Measurements from ENCODE around the gene PNPLA6. TPM values are rescaled to one million over a fixed set of nuclear protein-coding genes. Genes with fewer than 3 reads are reported as not detected.
"Not testable (repeated sequence)": the region's sequence is repeated elsewhere in the genome, so short reads cannot be mapped to it uniquely, and the experiment has no call there.

The PNPLA6 gene
- total RNA-seq, 1 donor from 2014 or later = 82.0 TPM

- H3K27ac Mint-ChIP-seq (ENCODE audit: unreplicated experiment) = no peak overlapping the region
- H3K4me1 Mint-ChIP-seq (ENCODE audit: low read depth, unreplicated experiment) = no peaks in the 10 kb centered on the region
- peaks cover 14% of the 10 kb centered on the region for H3K27me3 Mint-ChIP-seq (ENCODE audit: unreplicated experiment)
- no peak for DNase-seq
- H3K36me3 Mint-ChIP-seq (ENCODE audit: unreplicated experiment) = no peaks in the 10 kb centered on the region
- H3K9me3 Mint-ChIP-seq (ENCODE audit: unreplicated experiment) = no peaks in the 10 kb centered on the region
- TF ChIP-seq CTCF (IDR thresholded peaks at IDR 0.05; ENCODE audit: partially characterized antibody, unreplicated experiment) = no peak
- no peak overlapping the region for H3K4me3 Mint-ChIP-seq (ENCODE audit: unreplicated experiment)
Measured at GRCh38 chr19:7575434-7576040, 40.0 kb downstream of the PNPLA6 start.

GRCh38 chr19:7577422-7577821 lies 41.9 kb downstream of the PNPLA6 start:
- H3K27me3 Mint-ChIP-seq (ENCODE audit: unreplicated experiment) = peaks cover 14% of the 10 kb centered on the region
- DNase-seq; H3K27ac Mint-ChIP-seq (ENCODE audit: unreplicated experiment); H3K4me3 Mint-ChIP-seq (ENCODE audit: unreplicated experiment); H3K4me1 Mint-ChIP-seq (ENCODE audit: low read depth, unreplicated experiment); H3K36me3 Mint-ChIP-seq (ENCODE audit: unreplicated experiment); H3K9me3 Mint-ChIP-seq (ENCODE audit: unreplicated experiment): not testable (repeated sequence)

GRCh38 chr19:7578127-7578526 lies 42.6 kb downstream of the PNPLA6 start:
- Mint-ChIP-seq H3K9me3 (ENCODE audit: unreplicated experiment) (no peaks in the 10 kb centered on the region), H3K4me3 (ENCODE audit: unreplicated experiment) (no peak overlapping the region), H3K27me3 (ENCODE audit: unreplicated experiment) (peaks cover 14% of the 10 kb centered on the region), H3K36me3 (ENCODE audit: unreplicated experiment) (no peaks in the 10 kb centered on the region), H3K4me1 (ENCODE audit: low read depth, unreplicated experiment) (no peaks in the 10 kb centered on the region), H3K27ac (ENCODE audit: unreplicated experiment) (no peak overlapping the region)
- DNase-seq = no peak
- TF ChIP-seq CTCF (IDR thresholded peaks at IDR 0.05; ENCODE audit: partially characterized antibody, unreplicated experiment) = no peak

GRCh38 chr19:7579182-7579581 lies 43.7 kb downstream of the PNPLA6 start:
- H3K36me3 Mint-ChIP-seq (ENCODE audit: unreplicated experiment) = no peaks in the 10 kb centered on the region
- DNase-seq = no peak
- H3K27me3 Mint-ChIP-seq (ENCODE audit: unreplicated experiment) = peaks cover 14% of the 10 kb centered on the region
- no peak overlapping the region for H3K4me3 Mint-ChIP-seq (ENCODE audit: unreplicated experiment)
- TF ChIP-seq CTCF (IDR thresholded peaks at IDR 0.05; ENCODE audit: partially characterized antibody, unreplicated experiment) = no peak
- H3K4me1 Mint-ChIP-seq (ENCODE audit: low read depth, unreplicated experiment) = no peaks in the 10 kb centered on the region
- no peaks in the 10 kb centered on the region for H3K9me3 Mint-ChIP-seq (ENCODE audit: unreplicated experiment)
- H3K27ac Mint-ChIP-seq (ENCODE audit: unreplicated experiment) = no peak overlapping the region

GRCh38 chr19:7582446-7582845 lies 46.9 kb downstream of the PNPLA6 start:
- Mint-ChIP-seq H3K27ac (ENCODE audit: unreplicated experiment) (no peak overlapping the region), H3K9me3 (ENCODE audit: unreplicated experiment) (no peaks in the 10 kb centered on the region), H3K36me3 (ENCODE audit: unreplicated experiment) (no peaks in the 10 kb centered on the region), H3K4me1 (ENCODE audit: low read depth, unreplicated experiment) (no peaks in the 10 kb centered on the region), H3K4me3 (ENCODE audit: unreplicated experiment) (no peak overlapping the region), H3K27me3 (ENCODE audit: unreplicated experiment) (peaks cover 10% of the 10 kb centered on the region)
- TF ChIP-seq CTCF (IDR thresholded peaks at IDR 0.05; ENCODE audit: partially characterized antibody, unreplicated experiment) = no peak
- no peak for DNase-seq
